CD4-positive, alpha-beta T cell treated with Interleukin-2 at 100 ng/mL for 4 hours (primary cell): Measurements from ENCODE around the gene SSH2.
"Not testable (repeated sequence)": the region's sequence is repeated elsewhere in the genome, so short reads cannot be mapped to it uniquely, and the experiment has no call there.

Experiments used
- DNase-seq: peaks from one replicate; pipeline ENCODE4 v3.0.0-alpha.2; 2020; ENCODE audit warnings: low spot score

Gene SSH2

GRCh38 chr17:29874931-29875596 is 55.0 kb downstream of the SSH2 start:
- no peak for DNase-seq

- DNase-seq, result not testable (repeated sequence)
These were observed 55.7 kb downstream of the SSH2 start for GRCh38 chr17:29874358-29874757.

GRCh38 chr17:29873476-29873875 is 56.6 kb downstream of the SSH2 start:
- no peak for DNase-seq

GRCh38 chr17:29870836-29871465 is 59.1 kb downstream of the SSH2 start:
- no peak for DNase-seq

- DNase-seq, result no peak
These were observed 62.3 kb downstream of the SSH2 start for GRCh38 chr17:29867643-29868181.

- DNase-seq, result no peak
These were observed 63.2 kb downstream of the SSH2 start for GRCh38 chr17:29866746-29867404.

GRCh38 chr17:29864615-29865014 is 65.4 kb downstream of the SSH2 start:
- no peak for DNase-seq

GRCh38 chr17:29864123-29864522 is 65.9 kb downstream of the SSH2 start:
- DNase-seq, result not testable (repeated sequence)

- DNase-seq, result no peak
These were observed 67.1 kb downstream of the SSH2 start for GRCh38 chr17:29862951-29863350.

- DNase-seq, result no peak
These were observed 67.9 kb downstream of the SSH2 start for GRCh38 chr17:29862127-29862526.

- not testable (repeated sequence) for DNase-seq
These were observed 70.6 kb downstream of the SSH2 start for GRCh38 chr17:29859445-29859844.

- no peak for DNase-seq
These were observed 72.2 kb downstream of the SSH2 start for GRCh38 chr17:29857823-29858222.

GRCh38 chr17:29857105-29857504 is 72.9 kb downstream of the SSH2 start:
- not testable (repeated sequence) for DNase-seq

GRCh38 chr17:29855686-29856085 is 74.3 kb downstream of the SSH2 start:
- no peak for DNase-seq

- no peak for DNase-seq
These were observed 81.3 kb downstream of the SSH2 start for GRCh38 chr17:29848737-29849136.

GRCh38 chr17:29847527-29848400 is 82.3 kb downstream of the SSH2 start:
- no peak for DNase-seq

- DNase-seq, result no peak
These were observed 82.9 kb downstream of the SSH2 start for GRCh38 chr17:29847118-29847517.

GRCh38 chr17:29846298-29846697 is 83.7 kb downstream of the SSH2 start:
- DNase-seq, result no peak

- no peak for DNase-seq
These were observed 85.5 kb downstream of the SSH2 start for GRCh38 chr17:29844339-29845048.

- DNase-seq, result no peak
These were observed 89.1 kb downstream of the SSH2 start for GRCh38 chr17:29840884-29841283.

GRCh38 chr17:29839656-29840055 is 90.4 kb downstream of the SSH2 start:
- no peak for DNase-seq
